Fibroblast of villous mesenchyme (primary cell): ENCODE results near the gene PRTN3. TPM values are rescaled to one million over a fixed set of nuclear protein-coding genes. Genes with fewer than 3 reads are reported as not detected.
"Not testable (repeated sequence)": the region's sequence is repeated elsewhere in the genome, so short reads cannot be mapped to it uniquely, and the experiment has no call there.

Source experiments
- DNase-seq: peaks from one replicate; pipeline ENCODE4 v3.0.0-alpha.2; 2010; ENCODE audit warnings: low read depth
- H3K4me3 ChIP-seq: 2 replicates; pipeline ENCODE4 v1.5.1; 2011; ENCODE audit warnings: low read depth, mild to moderate bottlenecking, low read length
- total RNA-seq: library from RNA; depleted of rRNA; stranded (reverse); fragments of >200 nt; gene quantifications from 2 replicates; pipeline ENCODE4 v1.2.3, GENCODE V29; 2012
- TF ChIP-seq, protein P1 (sequence below): IDR thresholded peaks from 2 replicates; pipeline ENCODE4 v1.5.1; 2012; ENCODE audit warnings: low read depth, mild to moderate bottlenecking, low read length; ENCODE audit not compliant: insufficient read depth

PRTN3 gene
- total RNA-seq, 1 donor = not detected

DNA sequence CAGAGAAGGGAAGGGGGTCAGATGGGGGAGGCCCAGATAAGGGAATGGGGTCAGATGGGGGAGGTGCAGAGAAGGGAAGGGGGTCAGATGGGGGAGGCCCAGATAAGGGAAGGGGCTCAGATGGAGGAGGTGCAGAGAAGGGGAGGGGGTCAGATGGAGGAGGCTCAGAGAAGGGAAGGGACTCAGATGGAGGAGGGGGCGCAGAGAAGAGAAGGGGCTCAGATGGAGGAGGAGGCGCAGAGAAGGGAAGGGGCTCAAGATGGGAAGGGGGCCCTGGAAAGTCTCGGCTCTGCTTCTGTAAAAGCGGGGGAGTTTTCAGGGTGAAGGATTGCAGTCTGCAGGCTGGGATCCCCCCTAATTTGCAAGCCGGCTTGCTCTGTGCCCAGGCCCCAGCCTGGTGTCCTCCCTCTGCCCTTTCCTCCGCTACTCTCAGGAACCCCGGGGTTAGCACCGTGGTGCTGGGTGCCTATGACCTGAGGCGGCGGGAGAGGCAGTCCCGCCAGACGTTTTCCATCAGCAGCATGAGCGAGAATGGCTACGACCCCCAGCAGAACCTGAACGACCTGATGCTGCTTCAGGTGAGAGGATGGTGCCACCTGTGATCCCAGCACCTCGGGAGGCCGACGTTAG is 11.6 kb upstream of the PRTN3 start:
- no peak overlapping the region for H3K4me3 ChIP-seq
- no peak for DNase-seq
- TF ChIP-seq, protein P1, sequence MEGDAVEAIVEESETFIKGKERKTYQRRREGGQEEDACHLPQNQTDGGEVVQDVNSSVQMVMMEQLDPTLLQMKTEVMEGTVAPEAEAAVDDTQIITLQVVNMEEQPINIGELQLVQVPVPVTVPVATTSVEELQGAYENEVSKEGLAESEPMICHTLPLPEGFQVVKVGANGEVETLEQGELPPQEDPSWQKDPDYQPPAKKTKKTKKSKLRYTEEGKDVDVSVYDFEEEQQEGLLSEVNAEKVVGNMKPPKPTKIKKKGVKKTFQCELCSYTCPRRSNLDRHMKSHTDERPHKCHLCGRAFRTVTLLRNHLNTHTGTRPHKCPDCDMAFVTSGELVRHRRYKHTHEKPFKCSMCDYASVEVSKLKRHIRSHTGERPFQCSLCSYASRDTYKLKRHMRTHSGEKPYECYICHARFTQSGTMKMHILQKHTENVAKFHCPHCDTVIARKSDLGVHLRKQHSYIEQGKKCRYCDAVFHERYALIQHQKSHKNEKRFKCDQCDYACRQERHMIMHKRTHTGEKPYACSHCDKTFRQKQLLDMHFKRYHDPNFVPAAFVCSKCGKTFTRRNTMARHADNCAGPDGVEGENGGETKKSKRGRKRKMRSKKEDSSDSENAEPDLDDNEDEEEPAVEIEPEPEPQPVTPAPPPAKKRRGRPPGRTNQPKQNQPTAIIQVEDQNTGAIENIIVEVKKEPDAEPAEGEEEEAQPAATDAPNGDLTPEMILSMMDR = no peak

DNA sequence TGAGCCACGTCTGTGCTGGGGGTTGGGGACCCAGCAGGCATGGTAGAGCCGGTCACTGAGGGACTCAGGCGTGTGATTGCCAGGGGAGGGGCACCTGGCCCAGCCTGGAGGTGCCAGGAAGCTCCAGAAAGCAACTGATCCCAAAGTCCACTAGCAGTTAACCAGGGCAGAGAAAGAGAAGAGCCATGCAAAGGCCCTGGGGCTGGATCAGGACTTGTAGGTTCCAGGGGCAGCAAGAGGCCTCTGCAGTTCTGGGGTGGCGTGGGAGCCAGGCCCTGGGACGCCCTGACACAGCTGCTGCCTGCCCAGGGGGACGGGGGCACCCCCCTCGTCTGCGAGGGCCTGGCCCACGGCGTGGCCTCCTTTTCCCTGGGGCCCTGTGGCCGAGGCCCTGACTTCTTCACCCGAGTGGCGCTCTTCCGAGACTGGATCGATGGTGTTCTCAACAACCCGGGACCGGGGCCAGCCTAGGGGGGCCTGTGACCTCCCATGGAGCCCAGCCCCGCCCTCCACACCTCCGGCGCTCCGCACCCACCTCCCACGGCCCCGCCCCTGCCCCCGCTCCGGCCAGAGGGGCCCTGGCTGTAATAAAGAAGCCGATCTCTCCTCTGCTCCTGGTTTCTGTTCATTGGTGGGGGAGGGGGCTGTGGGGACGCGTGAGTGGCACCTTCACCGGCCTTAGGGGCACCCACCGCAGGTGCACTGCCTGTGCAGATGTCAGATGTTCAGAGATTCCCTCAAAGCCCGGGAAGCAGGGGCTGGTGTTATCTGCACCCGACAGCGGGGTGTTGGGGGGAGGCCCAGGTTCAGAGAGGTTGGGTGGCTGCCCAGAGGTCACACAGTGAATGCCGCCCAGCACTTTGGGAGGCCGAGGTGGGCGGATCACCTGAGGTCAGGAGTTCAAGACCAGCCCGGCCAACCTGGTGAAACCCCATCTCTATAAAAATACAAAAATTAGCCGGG is 9.1 kb upstream of the PRTN3 start:
- DNase-seq = no peak
- TF ChIP-seq, protein P1 = no peak
- H3K4me3 ChIP-seq = no peak overlapping the region

DNA sequence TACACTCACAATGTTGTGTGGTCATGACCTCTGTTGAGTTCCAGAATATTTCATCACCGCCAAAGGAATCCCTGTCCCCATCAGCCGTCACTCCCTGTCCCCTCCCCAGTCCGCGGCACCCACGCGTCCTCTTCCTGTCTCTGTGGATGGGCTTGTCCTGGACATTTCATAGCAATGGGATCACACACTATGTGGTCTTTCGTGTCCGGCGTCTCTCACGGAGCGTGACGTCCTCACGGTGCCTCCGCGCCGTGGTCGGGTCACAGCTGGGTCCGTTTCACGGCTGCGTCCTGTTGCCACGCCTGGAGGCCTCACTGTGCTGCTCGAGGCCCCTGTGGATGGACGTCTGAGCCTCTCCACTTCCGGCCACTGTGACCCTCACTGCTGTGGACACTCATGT is 6.6 kb upstream of the PRTN3 start:
- DNase-seq = no peak
- TF ChIP-seq, protein P1 = no peak
- H3K4me3 ChIP-seq = no peak overlapping the region

DNA sequence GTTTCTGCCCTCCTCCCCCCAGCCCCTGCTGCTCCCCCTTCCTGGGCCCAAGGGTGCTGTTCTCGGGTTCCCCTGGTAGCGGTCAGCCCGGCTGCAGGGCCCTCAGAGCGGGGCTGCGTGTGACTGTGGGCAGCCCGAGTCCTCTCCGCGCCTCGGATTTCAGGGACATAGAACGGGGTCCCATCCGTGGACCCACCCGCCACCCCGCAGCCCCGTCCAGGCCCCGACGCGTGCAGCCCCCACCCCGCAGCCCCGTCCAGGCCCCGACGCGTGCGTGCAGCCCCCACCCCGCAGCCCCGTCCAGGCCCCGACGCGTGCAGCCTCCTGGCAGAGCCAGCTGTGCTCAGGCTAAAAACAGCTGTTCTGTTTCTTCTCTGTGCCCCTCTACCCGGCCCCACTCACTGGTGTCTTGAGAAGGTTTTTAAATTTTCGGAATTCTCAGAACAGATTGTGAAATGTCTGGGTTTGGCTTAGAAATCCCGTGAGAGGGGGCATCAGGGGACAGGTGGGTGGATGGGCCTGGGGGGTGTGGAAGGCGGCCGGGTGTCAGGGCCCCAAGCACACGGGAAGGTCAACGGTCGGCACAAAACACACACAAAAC is 5.5 kb upstream of the PRTN3 start:
- no peak overlapping the region for H3K4me3 ChIP-seq
- TF ChIP-seq, protein P1 = no peak
- DNase-seq = peak; percentile 52

DNA sequence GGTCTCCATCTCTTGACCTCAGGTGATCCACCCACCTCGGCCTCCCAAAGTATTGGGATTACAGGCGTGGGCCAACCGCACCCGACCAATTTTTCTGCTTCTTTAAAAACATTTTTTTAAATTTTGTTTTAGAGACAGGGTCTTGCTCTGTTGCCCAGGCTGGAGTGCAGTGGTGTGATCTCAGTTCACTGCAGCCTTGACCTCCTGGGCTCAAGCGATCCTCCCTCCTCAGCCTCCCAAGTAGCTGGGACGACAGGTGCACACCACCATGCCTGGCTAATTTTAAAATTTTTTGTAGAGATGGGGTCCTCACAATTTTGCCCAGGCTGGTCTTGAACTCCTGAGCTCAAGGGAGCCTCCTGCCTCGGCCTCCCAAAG is 2.0 kb downstream of the PRTN3 start:
- not testable (repeated sequence) for DNase-seq, H3K4me3 ChIP-seq

DNA sequence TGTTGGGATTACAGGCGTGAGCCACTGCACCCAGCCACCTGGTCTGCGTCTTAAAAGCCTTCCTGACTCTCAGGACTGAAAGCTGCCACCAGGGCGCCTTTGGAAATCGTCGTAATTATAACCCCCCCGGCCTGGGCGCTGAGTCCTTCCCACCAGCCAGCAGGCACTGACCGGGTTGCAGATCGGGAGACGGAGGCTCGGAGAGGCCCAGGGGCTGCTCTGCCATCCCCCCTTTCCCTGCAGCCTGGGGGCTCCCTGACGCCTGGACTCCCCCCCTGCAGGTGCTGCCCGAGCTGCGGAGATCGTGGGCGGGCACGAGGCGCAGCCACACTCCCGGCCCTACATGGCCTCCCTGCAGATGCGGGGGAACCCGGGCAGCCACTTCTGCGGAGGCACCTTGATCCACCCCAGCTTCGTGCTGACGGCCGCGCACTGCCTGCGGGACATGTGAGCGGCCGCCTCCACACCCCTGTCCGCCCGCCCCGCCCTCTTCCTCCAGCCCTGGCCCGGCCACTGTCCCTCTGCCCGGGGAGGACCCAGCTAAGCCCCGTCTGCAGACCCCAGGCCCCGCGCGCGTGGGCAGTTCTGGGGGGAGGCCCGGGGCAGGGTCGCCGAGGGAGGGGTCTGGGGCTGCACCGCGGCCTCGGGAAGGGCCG is 2.5 kb downstream of the PRTN3 start:
- no peak overlapping the region for H3K4me3 ChIP-seq
- DNase-seq = no peak

More for the DNA sequence above, 2.5 kb downstream of the PRTN3 start:
- TF ChIP-seq, protein P1 = no peak
